ENCODE data around the gene ABLIM1. TPM values are rescaled to one million over a fixed set of nuclear protein-coding genes. Genes with fewer than 3 reads are reported as not detected.

The ABLIM1 gene
- total RNA-seq, 2 experiments from 2014 or later, result 14.8 to 54.9 TPM

GRCh38 chr10:114616516-114616915, 41.6 kb downstream of the ABLIM1 start:
- CTCF ChIA-PET, result interaction anchor here (1.0 to 1.7 kb wide), 3 partner anchors 9 to 88 kb away, joined by 3 to 6 read pairs (median 4); no protein-coding TSS in a partner anchor
- Mint-ChIP-seq H3K9me3 (ENCODE audit: low read depth) (peaks cover 3% of the 10 kb centered on the region), H3K27me3 (peaks cover 2% of the 10 kb centered on the region), H3K36me3 (peaks cover 10% of the 10 kb centered on the region), H3K4me1 (peaks cover 32% of the 10 kb centered on the region), H3K4me3 (no peak overlapping the region), H3K27ac (no peak overlapping the region)
- ATAC-seq (no peak), DNase-seq (no peak)

- Mint-ChIP-seq H3K27me3 (no peaks in the 10 kb centered on the region), H3K27ac (no peak overlapping the region), H3K4me1 (peaks cover 33% of the 10 kb centered on the region), H3K36me3 (peaks cover 7% of the 10 kb centered on the region), H3K4me3 (no peak overlapping the region), H3K9me3 (ENCODE audit: low read depth) (peaks cover 3% of the 10 kb centered on the region)
- ATAC-seq, result no peak
- no peak for DNase-seq
- CTCF ChIA-PET, result interaction anchor here (1.4 to 1.7 kb wide), 2 partner anchors 9 to 88 kb away, joined by 4 to 6 read pairs; no protein-coding TSS in a partner anchor
Observed at GRCh38 chr10:114616103-114616502, 42.0 kb downstream of the ABLIM1 start.

GRCh38 chr10:114615600-114616007, 42.5 kb downstream of the ABLIM1 start:
- DNase-seq, result peak; percentile 50
- peak; percentile 85 for ATAC-seq
- Mint-ChIP-seq H3K4me3 (no peak overlapping the region), H3K4me1 (peaks cover 33% of the 10 kb centered on the region), H3K27ac (peak overlapping the region; percentile 80), H3K27me3 (no peaks in the 10 kb centered on the region), H3K9me3 (ENCODE audit: low read depth) (no peaks in the 10 kb centered on the region), H3K36me3 (peaks cover 4% of the 10 kb centered on the region)
- CTCF ChIA-PET, result interaction anchor here (1.4 to 1.7 kb wide), 2 partner anchors 10 to 88 kb away, joined by 4 to 6 read pairs; no protein-coding TSS in a partner anchor

GRCh38 chr10:114613237-114613979, 44.7 kb downstream of the ABLIM1 start:
- no peaks in the 10 kb centered on the region for H3K27me3 Mint-ChIP-seq
- CTCF ChIA-PET, result no interaction called here

GRCh38 chr10:114611617-114612016, 46.5 kb downstream of the ABLIM1 start:
- Mint-ChIP-seq H3K9me3 (ENCODE audit: low read depth) (no peaks in the 10 kb centered on the region), H3K4me1 (peaks cover 23% of the 10 kb centered on the region), H3K27ac (no peak overlapping the region), H3K27me3 (no peaks in the 10 kb centered on the region), H3K4me3 (no peak overlapping the region), H3K36me3 (peaks cover 4% of the 10 kb centered on the region)
- ATAC-seq (no peak), DNase-seq (no peak)
- CTCF ChIA-PET, result no interaction called here

More at GRCh38 chr10:114613237-114613979, 44.7 kb downstream of the ABLIM1 start:
- Mint-ChIP-seq H3K27ac (no peak overlapping the region), H3K4me3 (no peak overlapping the region), H3K36me3 (peaks cover 4% of the 10 kb centered on the region), H3K4me1 (peaks cover 28% of the 10 kb centered on the region), H3K9me3 (ENCODE audit: low read depth) (no peaks in the 10 kb centered on the region)
- ATAC-seq (no peak), DNase-seq (no peak)

GRCh38 chr10:114609518-114610426, 48.3 kb downstream of the ABLIM1 start:
- DNase-seq (no peak), ATAC-seq (no peak)
- Mint-ChIP-seq H3K9me3 (ENCODE audit: low read depth) (no peaks in the 10 kb centered on the region), H3K27ac (no peak overlapping the region), H3K36me3 (peaks cover 4% of the 10 kb centered on the region), H3K4me3 (no peak overlapping the region), H3K4me1 (peaks cover 19% of the 10 kb centered on the region), H3K27me3 (no peaks in the 10 kb centered on the region)
- CTCF ChIA-PET, result interaction anchor here (0.9 kb wide), 1 partner anchor 84 kb away, joined by 3 read pairs; no protein-coding TSS in a partner anchor

- H3K27ac Mint-ChIP-seq, result no peak overlapping the region
- ATAC-seq, result no peak
- CTCF ChIA-PET, result no interaction called here
- H3K4me1 Mint-ChIP-seq, result peaks cover 33% of the 10 kb centered on the region
- no peaks in the 10 kb centered on the region for H3K9me3 Mint-ChIP-seq (ENCODE audit: low read depth)
- H3K27me3 Mint-ChIP-seq, result no peaks in the 10 kb centered on the region
- no peak overlapping the region for H3K4me3 Mint-ChIP-seq
- peaks cover 4% of the 10 kb centered on the region for H3K36me3 Mint-ChIP-seq
- DNase-seq, result no peak
Observed at GRCh38 chr10:114607358-114607998, 50.6 kb downstream of the ABLIM1 start.

- no peak overlapping the region for H3K4me3 Mint-ChIP-seq
- H3K27ac Mint-ChIP-seq, result peak overlapping the region; percentile 62
- no peaks in the 10 kb centered on the region for H3K9me3 Mint-ChIP-seq (ENCODE audit: low read depth)
- no peak for DNase-seq
- ATAC-seq, result no peak
- CTCF ChIA-PET, result no interaction called here
- H3K4me1 Mint-ChIP-seq, result peaks cover 37% of the 10 kb centered on the region
- no peaks in the 10 kb centered on the region for H3K27me3 Mint-ChIP-seq
- peaks cover 5% of the 10 kb centered on the region for H3K36me3 Mint-ChIP-seq
Observed at GRCh38 chr10:114605155-114605797, 52.8 kb downstream of the ABLIM1 start.

GRCh38 chr10:114604357-114605130, 53.5 kb downstream of the ABLIM1 start:
- H3K4me1 Mint-ChIP-seq, result peaks cover 38% of the 10 kb centered on the region
- DNase-seq (no peak), ATAC-seq (peak; percentile 24)
- H3K36me3 Mint-ChIP-seq, result peaks cover 5% of the 10 kb centered on the region
- H3K4me3 Mint-ChIP-seq, result no peak overlapping the region
- H3K27ac Mint-ChIP-seq, result peak overlapping the region; percentile 62
- CTCF ChIA-PET, result interaction anchor here (1.3 to 1.4 kb wide), 2 partner anchors 10 to 23 kb away, joined by 3 to 5 read pairs; no protein-coding TSS in a partner anchor
- H3K9me3 Mint-ChIP-seq (ENCODE audit: low read depth), result no peaks in the 10 kb centered on the region
- H3K27me3 Mint-ChIP-seq, result no peaks in the 10 kb centered on the region

- no peaks in the 10 kb centered on the region for H3K27me3 Mint-ChIP-seq
- CTCF ChIA-PET, result interaction anchor here (1.3 to 1.4 kb wide), 2 partner anchors 10 to 23 kb away, joined by 3 to 5 read pairs; no protein-coding TSS in a partner anchor
- no peaks in the 10 kb centered on the region for H3K9me3 Mint-ChIP-seq (ENCODE audit: low read depth)
- peak overlapping the region; percentile 56 for H3K27ac Mint-ChIP-seq
- peaks cover 38% of the 10 kb centered on the region for H3K4me1 Mint-ChIP-seq
- peaks cover 5% of the 10 kb centered on the region for H3K36me3 Mint-ChIP-seq
- no peak overlapping the region for H3K4me3 Mint-ChIP-seq
- peak; percentile 93 for ATAC-seq
- peak; percentile 74 for DNase-seq
Observed at GRCh38 chr10:114603948-114604347, 54.1 kb downstream of the ABLIM1 start.

GRCh38 chr10:114603303-114603702, 54.8 kb downstream of the ABLIM1 start:
- no peak for DNase-seq
- Mint-ChIP-seq H3K36me3 (peaks cover 5% of the 10 kb centered on the region), H3K27me3 (peaks cover 2% of the 10 kb centered on the region), H3K4me3 (no peak overlapping the region), H3K4me1 (peaks cover 38% of the 10 kb centered on the region), H3K9me3 (ENCODE audit: low read depth) (no peaks in the 10 kb centered on the region), H3K27ac (peak overlapping the region; percentile 63)
- ATAC-seq, result no peak
- CTCF ChIA-PET, result interaction anchor here (1.4 kb wide), 1 partner anchor 9 kb away, joined by 5 read pairs; no protein-coding TSS in a partner anchor

GRCh38 chr10:114600057-114600456, 58.0 kb downstream of the ABLIM1 start:
- Mint-ChIP-seq H3K4me3 (no peak overlapping the region), H3K27ac (no peak overlapping the region), H3K9me3 (ENCODE audit: low read depth) (no peaks in the 10 kb centered on the region), H3K36me3 (peaks cover 4% of the 10 kb centered on the region), H3K27me3 (peaks cover 12% of the 10 kb centered on the region), H3K4me1 (peaks cover 30% of the 10 kb centered on the region)
- ATAC-seq (no peak), DNase-seq (no peak)
- CTCF ChIA-PET, result interaction anchor here (0.7 to 0.8 kb wide), 3 partner anchors 23 to 425 kb away, joined by 3 read pairs; no protein-coding TSS in a partner anchor

All from activated CD8-positive, alpha-beta memory T cell treated with anti-CD3 and anti-CD28 coated beads, Interleukin-2, amount 10 ng/mL, durations not matched to agents 7 days and 5 days (primary cell).